AG10803 (cell line): ENCODE measurements around the gene SPDYE4.
A peak's percentile ranks its signal among the peaks of the same experiment; 100 is the strongest.

Experiments used
- DNase-seq: peaks from one replicate; pipeline ENCODE4 v3.0.0; 2010; ENCODE audit warnings: low read depth
- H3K4me3 ChIP-seq: 2 replicates; pipeline ENCODE4 v1.5.1; 2011; ENCODE audit warnings: mild to moderate bottlenecking, low read length, control low read depth
- CTCF ChIP-seq: conservative IDR thresholded peaks from 2 replicates; pipeline ENCODE4 v1.5.1; 2011; ENCODE audit warnings: mild to moderate bottlenecking, low read length, control low read depth, inconsistent platforms

Gene SPDYE4

GRCh38 chr17:8711291-8711690, 47.1 kb downstream of the SPDYE4 start:
- no peak for TF ChIP-seq CTCF
- H3K4me3 ChIP-seq, result no peak overlapping the region
- DNase-seq, result no peak

DNA sequence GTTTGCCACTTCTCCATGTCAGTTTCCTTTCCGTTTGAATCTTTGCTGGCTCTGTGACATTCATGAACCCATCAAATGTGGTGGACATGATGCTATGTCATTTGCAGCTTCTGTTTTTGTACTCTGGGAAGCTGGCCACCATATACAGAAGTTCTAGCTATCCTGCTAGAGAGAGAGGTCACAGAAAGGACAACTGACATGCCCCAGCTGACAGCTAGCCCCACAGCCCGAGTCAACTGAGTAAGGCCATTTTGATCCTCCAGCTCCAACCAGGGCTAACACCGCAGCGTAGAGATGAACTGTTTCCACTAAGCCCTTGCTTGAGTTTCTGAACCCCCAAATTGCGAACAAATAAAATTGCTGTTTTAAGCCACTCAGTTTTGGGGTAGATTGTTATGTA, 47.5 kb downstream of the SPDYE4 start:
- no peak overlapping the region for H3K4me3 ChIP-seq
- TF ChIP-seq CTCF, result no peak
- DNase-seq, result no peak

- DNase-seq, result no peak
- H3K4me3 ChIP-seq, result no peak overlapping the region
- TF ChIP-seq CTCF, result no peak
Observed at GRCh38 chr17:8709006-8709405, 49.3 kb downstream of the SPDYE4 start.

DNA sequence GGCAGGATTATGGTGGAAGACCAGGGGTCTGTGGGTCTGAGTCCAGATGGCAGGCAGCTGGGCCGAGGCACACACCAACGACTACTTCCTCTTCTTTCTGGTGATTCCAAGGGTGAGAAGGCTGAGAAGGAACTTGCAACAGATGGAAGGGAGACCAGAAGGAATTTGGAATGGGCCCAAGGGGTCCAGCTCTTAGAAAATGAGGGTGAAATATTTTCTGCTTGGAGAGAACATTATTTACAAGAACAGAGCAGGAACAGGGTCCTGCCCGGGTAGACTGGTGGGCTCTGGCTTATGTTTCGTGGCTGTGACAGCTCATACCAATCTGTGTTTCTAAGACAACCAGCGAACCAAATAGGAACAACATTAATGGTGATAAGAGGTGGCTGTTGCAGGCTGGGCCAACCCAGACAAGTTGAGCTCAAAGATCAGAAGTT, 50.3 kb downstream of the SPDYE4 start:
- no peak overlapping the region for H3K4me3 ChIP-seq
- TF ChIP-seq CTCF, result no peak
- no peak for DNase-seq

DNA sequence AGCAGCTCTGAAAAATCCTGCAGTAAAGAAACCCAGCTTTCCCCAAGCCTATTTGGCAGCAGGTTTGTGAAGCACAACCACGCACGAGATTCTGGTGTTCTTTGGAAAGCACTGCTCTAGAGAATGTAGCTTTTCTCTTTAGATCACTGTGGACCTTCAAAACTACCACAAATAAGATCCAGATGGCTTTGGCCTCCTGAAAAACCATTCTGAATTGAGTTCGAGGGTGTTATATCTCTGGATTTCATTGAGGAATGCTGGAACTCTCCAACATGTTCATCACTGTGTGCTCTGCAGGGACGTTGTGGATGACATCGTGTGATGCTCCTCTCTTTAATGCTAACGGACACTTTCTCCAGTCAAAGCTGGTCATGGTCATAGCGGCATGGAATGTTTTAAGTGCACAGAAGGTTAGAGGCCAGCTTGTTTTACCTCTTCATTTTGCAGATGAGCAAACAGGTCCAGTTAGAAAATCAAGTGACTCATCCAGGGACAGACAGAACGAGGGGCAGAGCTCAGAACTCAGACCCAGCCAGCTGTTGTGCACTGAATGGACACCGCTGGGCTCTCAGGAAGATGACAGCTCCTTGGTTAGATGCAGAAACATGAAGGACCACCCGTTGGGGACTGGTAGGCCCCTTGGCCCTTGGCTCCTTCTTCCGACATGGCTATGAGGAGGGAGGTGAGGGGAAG, 50.9 kb downstream of the SPDYE4 start:
- H3K4me3 ChIP-seq, result no peak overlapping the region
- TF ChIP-seq CTCF, result no peak
- peak; percentile 63 for DNase-seq

DNA sequence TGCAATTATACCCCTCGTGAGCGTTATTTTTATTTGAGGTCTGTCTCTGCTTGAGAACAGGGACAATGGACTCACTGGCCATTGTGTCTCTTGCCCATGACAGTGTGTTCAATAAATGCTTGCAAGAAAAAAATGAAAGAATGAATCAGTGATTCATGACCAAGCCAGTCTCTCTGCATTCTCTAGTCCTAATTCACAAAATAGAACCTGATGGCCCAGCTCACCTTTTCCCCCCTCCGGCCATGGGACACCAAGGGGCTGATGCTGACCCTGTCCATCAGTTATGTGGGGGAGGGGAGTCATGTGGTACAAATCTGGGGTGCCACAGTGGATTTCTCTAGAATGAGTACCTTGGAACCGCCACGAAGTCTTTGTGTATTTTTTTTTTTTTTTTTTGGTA, 51.9 kb downstream of the SPDYE4 start:
- no peak for DNase-seq
- no peak overlapping the region for H3K4me3 ChIP-seq
- no peak for TF ChIP-seq CTCF

DNA sequence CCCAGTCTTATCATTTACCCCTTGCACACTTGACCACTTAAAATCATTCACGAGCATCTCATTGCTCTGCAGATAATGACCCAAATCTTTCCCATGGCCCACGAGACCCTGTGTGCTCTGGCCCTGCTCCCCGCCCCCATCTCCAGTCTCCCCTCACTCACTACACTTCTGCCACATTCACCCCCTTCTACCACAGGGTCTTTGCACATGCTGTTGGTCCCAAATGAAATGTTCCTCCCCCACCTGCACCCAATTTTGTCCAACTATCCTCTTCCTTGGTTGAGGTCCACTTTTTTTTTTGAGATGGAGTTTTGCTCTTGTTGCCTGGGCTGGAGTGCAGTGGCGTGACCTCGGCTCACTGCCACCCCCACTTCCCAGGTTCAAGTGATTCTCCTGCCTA, 52.9 kb downstream of the SPDYE4 start:
- TF ChIP-seq CTCF, result no peak

More for the DNA sequence above, 52.9 kb downstream of the SPDYE4 start:
- no peak for DNase-seq
- no peak overlapping the region for H3K4me3 ChIP-seq
